Astrocyte (in vitro differentiated cells and primary cell): ENCODE measurements around the gene SFT2D3. TPM values are rescaled to one million over a fixed set of nuclear protein-coding genes. Genes with fewer than 3 reads are reported as not detected.

Source experiments
- DNase-seq: peaks from one replicate; pipeline ENCODE4 v3.0.0-alpha.2; 2010; ENCODE audit warnings: low read depth
- FAIRE-seq: peaks from 2 replicates; lab custom pipeline; 2011; peaks lifted over from hg19 to GRCh38; lab: Jason Lieb, UNC
- H2AFZ ChIP-seq: 2 replicates; pipeline ENCODE4 v1.6.0; 2012; ENCODE audit warnings: low read depth, low read length, inconsistent platforms
- H3K27ac ChIP-seq: 2 replicates; pipeline ENCODE4 v1.5.1; 2011; ENCODE audit warnings: low read depth, low read length, inconsistent platforms
- H3K27me3 ChIP-seq: 2 replicates; pipeline ENCODE4 v1.6.0; 2011; ENCODE audit warnings: low read length, inconsistent platforms; ENCODE audit not compliant: insufficient read depth
- H3K36me3 ChIP-seq: 2 replicates; pipeline ENCODE4 v1.5.1; 2011; ENCODE audit warnings: low read length, inconsistent platforms; ENCODE audit not compliant: insufficient read depth
- H3K4me1 ChIP-seq: 2 replicates; pipeline ENCODE4 v1.5.1; 2011; ENCODE audit warnings: low read length, inconsistent platforms; ENCODE audit not compliant: insufficient read depth
- H3K4me2 ChIP-seq: 2 replicates; pipeline ENCODE4 v1.6.0; 2012; ENCODE audit warnings: low read length, inconsistent platforms
- H3K4me3 ChIP-seq: 2 replicates; pipeline ENCODE4 v1.5.1; 2011; ENCODE audit warnings: low read depth, mild to moderate bottlenecking, low read length, inconsistent platforms; ENCODE audit not compliant: insufficient read depth
- H3K79me2 ChIP-seq: 2 replicates; pipeline ENCODE4 v1.6.0; 2012; ENCODE audit warnings: mild to moderate bottlenecking, low read length, inconsistent platforms; ENCODE audit not compliant: insufficient read depth
- H3K9ac ChIP-seq: 2 replicates; pipeline ENCODE4 v1.6.0; 2012; ENCODE audit warnings: mild to moderate bottlenecking, low read length, inconsistent platforms
- H3K9me3 ChIP-seq: 2 replicates; pipeline ENCODE4 v1.5.1; 2012; ENCODE audit warnings: low read depth, mild to moderate bottlenecking, low read length, inconsistent platforms; ENCODE audit not compliant: insufficient read depth
- H4K20me1 ChIP-seq: 2 replicates; pipeline ENCODE4 v1.6.0; 2012; ENCODE audit warnings: low read length, inconsistent platforms; ENCODE audit not compliant: insufficient read depth
- H3K27ac Mint-ChIP-seq: one replicate; pipeline ENCODE4 v1.8.0; 2021; ENCODE audit warnings: mild to moderate bottlenecking, mixed read lengths; ENCODE audit not compliant: unreplicated experiment
- H3K27me3 Mint-ChIP-seq: one replicate; pipeline ENCODE4 v1.8.0; 2021; ENCODE audit warnings: low read depth, mixed read lengths; ENCODE audit not compliant: unreplicated experiment
- H3K36me3 Mint-ChIP-seq: one replicate; pipeline ENCODE4 v1.8.0; 2021; ENCODE audit warnings: low read depth, mixed read lengths; ENCODE audit not compliant: unreplicated experiment
- H3K4me1 Mint-ChIP-seq: one replicate; pipeline ENCODE4 v1.8.0; 2021; ENCODE audit warnings: low read depth, mixed read lengths; ENCODE audit not compliant: unreplicated experiment
- H3K4me3 Mint-ChIP-seq: one replicate; pipeline ENCODE4 v1.8.0; 2021; ENCODE audit warnings: mild to moderate bottlenecking, moderate library complexity, mixed read lengths; ENCODE audit not compliant: unreplicated experiment
- H3K9me3 Mint-ChIP-seq: one replicate; pipeline ENCODE4 v1.8.0; 2021; ENCODE audit warnings: mild to moderate bottlenecking, mixed read lengths; ENCODE audit not compliant: unreplicated experiment
- CTCF ChIP-seq: IDR thresholded peaks from 2 replicates; pipeline ENCODE4 v1.5.1; 2011; ENCODE audit warnings: low read depth, mild to moderate bottlenecking, inconsistent platforms, low read length, moderate library complexity; ENCODE audit not compliant: insufficient read depth
- EZH2 ChIP-seq: IDR thresholded peaks from 2 replicates; pipeline ENCODE4 v1.6.1; 2012; ENCODE audit warnings: mild to moderate bottlenecking, low read length, inconsistent platforms; ENCODE audit not compliant: insufficient read depth
- total RNA-seq: library from RNA; stranded (reverse); gene quantifications from 2 replicates; pipeline ENCODE4 v1.2.1, GENCODE V29; 2021

The SFT2D3 gene
- total RNA-seq, 1 donor from 2014 or later: 2.9 TPM

GRCh38 chr2:127735537-127736399 lies 34.5 kb downstream of the SFT2D3 start:
- H3K4me1 ChIP-seq: no peaks in the 10 kb centered on the region
- Mint-ChIP-seq H3K4me3 (no peak overlapping the region), H3K4me1 (peaks cover 23% of the 10 kb centered on the region), H3K27ac (peak overlapping the region; percentile 43), H3K9me3 (no peaks in the 10 kb centered on the region), H3K27me3 (no peaks in the 10 kb centered on the region), H3K36me3 (no peaks in the 10 kb centered on the region)
- no peaks in the 10 kb centered on the region for H3K27me3 ChIP-seq
- H3K4me2 ChIP-seq: no peak overlapping the region
- H2AFZ ChIP-seq: no peak overlapping the region
- peaks cover 3% of the 10 kb centered on the region for H3K36me3 ChIP-seq
- DNase-seq (no peak), FAIRE-seq (no peak)
- H3K79me2 ChIP-seq: no peaks in the 10 kb centered on the region
- H3K27ac ChIP-seq: no peak overlapping the region
- H3K9me3 ChIP-seq: no peaks in the 10 kb centered on the region
- H4K20me1 ChIP-seq: no peaks in the 10 kb centered on the region
- H3K9ac ChIP-seq: no peak overlapping the region
- H3K4me3 ChIP-seq: no peak overlapping the region
- TF ChIP-seq CTCF (no peak), EZH2 (no peak)

DNA sequence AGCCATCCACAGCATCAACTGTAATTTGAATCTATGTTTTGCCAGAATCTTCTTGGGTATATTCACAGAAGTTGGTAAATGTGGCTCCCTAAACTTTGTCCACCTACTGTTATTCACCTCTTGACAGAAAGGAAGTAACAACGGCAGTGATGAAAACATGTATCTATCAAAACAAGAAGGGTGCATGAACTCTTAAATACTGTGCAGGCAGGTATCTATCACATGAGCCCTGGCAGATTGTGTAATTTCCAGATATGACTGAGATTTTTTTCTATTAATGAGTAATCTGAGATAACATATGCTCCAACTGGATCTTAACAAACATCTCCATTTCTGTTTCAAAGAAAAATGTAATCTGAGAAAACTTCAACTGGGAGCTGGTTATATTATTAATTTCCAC lies 36.6 kb downstream of the SFT2D3 start:
- no peaks in the 10 kb centered on the region for H3K79me2 ChIP-seq
- Mint-ChIP-seq H3K36me3 (peaks cover 4% of the 10 kb centered on the region), H3K4me3 (no peak overlapping the region), H3K27ac (no peak overlapping the region), H3K4me1 (peaks cover 23% of the 10 kb centered on the region), H3K27me3 (no peaks in the 10 kb centered on the region), H3K9me3 (no peaks in the 10 kb centered on the region)
- FAIRE-seq (no peak), DNase-seq (no peak)
- peaks cover 7% of the 10 kb centered on the region for H3K36me3 ChIP-seq
- no peak overlapping the region for H3K9ac ChIP-seq
- no peak overlapping the region for H3K27ac ChIP-seq
- H3K27me3 ChIP-seq: no peaks in the 10 kb centered on the region
- H3K4me2 ChIP-seq: no peak overlapping the region
- H3K4me3 ChIP-seq: no peak overlapping the region
- no peak overlapping the region for H2AFZ ChIP-seq
- no peaks in the 10 kb centered on the region for H4K20me1 ChIP-seq
- no peaks in the 10 kb centered on the region for H3K4me1 ChIP-seq
- no peaks in the 10 kb centered on the region for H3K9me3 ChIP-seq
- TF ChIP-seq CTCF (no peak), EZH2 (no peak)

- Histone ChIP-seq H3K79me2 (no peaks in the 10 kb centered on the region), H2AFZ (no peak overlapping the region), H4K20me1 (no peaks in the 10 kb centered on the region), H3K27me3 (no peaks in the 10 kb centered on the region), H3K4me1 (no peaks in the 10 kb centered on the region), H3K4me2 (no peak overlapping the region), H3K36me3 (peaks cover 15% of the 10 kb centered on the region), H3K27ac (no peak overlapping the region), H3K9ac (no peak overlapping the region), H3K4me3 (no peak overlapping the region), H3K9me3 (no peaks in the 10 kb centered on the region)
- FAIRE-seq (no peak), DNase-seq (no peak)
- H3K4me1 Mint-ChIP-seq: peaks cover 9% of the 10 kb centered on the region
- no peak overlapping the region for H3K4me3 Mint-ChIP-seq
- no peaks in the 10 kb centered on the region for H3K9me3 Mint-ChIP-seq
- no peaks in the 10 kb centered on the region for H3K27me3 Mint-ChIP-seq
- peaks cover 4% of the 10 kb centered on the region for H3K36me3 Mint-ChIP-seq
- H3K27ac Mint-ChIP-seq: no peak overlapping the region
- TF ChIP-seq CTCF: no peak
- no peak for TF ChIP-seq EZH2
These were observed 38.5 kb downstream of the SFT2D3 start for GRCh38 chr2:127739800-127740199.
